ENCODE data around the gene SPACA4.
"Not testable (repeated sequence)": the region's sequence is repeated elsewhere in the genome, so short reads cannot be mapped to it uniquely, and the experiment has no call there.

Gene SPACA4

GRCh38 chr19:48631225-48631624, 24.7 kb downstream of the SPACA4 start:
- FAIRE-seq (no peak), DNase-seq (ENCODE audit: insufficient read length) (no peak)
- TF ChIP-seq POLR2AphosphoS5 (IDR thresholded peaks at IDR 0.05; ENCODE audit: low read depth, low read length) (no peak), TAF1 (IDR thresholded peaks at IDR 0.05; ENCODE audit: borderline replicate concordance, low read depth, low read length) (no peak), POLR2A (IDR thresholded peaks at IDR 0.05; ENCODE audit: low read depth, low read length) (no peak)

- not testable (repeated sequence) for FAIRE-seq; DNase-seq (ENCODE audit: insufficient read length)
Measured at GRCh38 chr19:48632286-48632685, 25.7 kb downstream of the SPACA4 start.

GRCh38 chr19:48632692-48633147, 26.2 kb downstream of the SPACA4 start:
- TF ChIP-seq POLR2A (IDR thresholded peaks at IDR 0.05; ENCODE audit: low read depth, low read length) (no peak), POLR2AphosphoS5 (IDR thresholded peaks at IDR 0.05; ENCODE audit: low read depth, low read length) (no peak), TAF1 (IDR thresholded peaks at IDR 0.05; ENCODE audit: borderline replicate concordance, low read depth, low read length) (no peak)
- FAIRE-seq (no peak), DNase-seq (ENCODE audit: insufficient read length) (no peak)

GRCh38 chr19:48633148-48634035, 26.9 kb downstream of the SPACA4 start:
- FAIRE-seq (no peak), DNase-seq (ENCODE audit: insufficient read length) (no peak)
- TF ChIP-seq POLR2A (IDR thresholded peaks at IDR 0.05; ENCODE audit: low read depth, low read length) (no peak), TAF1 (IDR thresholded peaks at IDR 0.05; ENCODE audit: borderline replicate concordance, low read depth, low read length) (no peak), POLR2AphosphoS5 (IDR thresholded peaks at IDR 0.05; ENCODE audit: low read depth, low read length) (no peak)

GRCh38 chr19:48634036-48634342, 27.4 kb downstream of the SPACA4 start:
- DNase-seq (ENCODE audit: insufficient read length) (no peak), FAIRE-seq (no peak)
- TF ChIP-seq TAF1 (IDR thresholded peaks at IDR 0.05; ENCODE audit: borderline replicate concordance, low read depth, low read length), result no peak
- no peak for TF ChIP-seq POLR2AphosphoS5 (IDR thresholded peaks at IDR 0.05; ENCODE audit: low read depth, low read length)
- no peak for TF ChIP-seq POLR2A (IDR thresholded peaks at IDR 0.05; ENCODE audit: low read depth, low read length)

- FAIRE-seq (peak; percentile 99), DNase-seq (ENCODE audit: insufficient read length) (peak; percentile 83)
- TF ChIP-seq POLR2A (IDR thresholded peaks at IDR 0.05; ENCODE audit: low read depth, low read length), result peak; percentile 67; the same call in 1 of the 2 replicates
- 0 out of 2 replicates have a peak, but pooled peaks have one; percentile 20 for TF ChIP-seq TAF1 (IDR thresholded peaks at IDR 0.05; ENCODE audit: borderline replicate concordance, low read depth, low read length)
- peak; percentile 78 for TF ChIP-seq POLR2AphosphoS5 (IDR thresholded peaks at IDR 0.05; ENCODE audit: low read depth, low read length)
Measured at GRCh38 chr19:48634424-48635262, 28.1 kb downstream of the SPACA4 start.

- DNase-seq (ENCODE audit: insufficient read length), result peak; percentile 80
- no peak for TF ChIP-seq POLR2A (IDR thresholded peaks at IDR 0.05; ENCODE audit: low read depth, low read length)
- TF ChIP-seq POLR2AphosphoS5 (IDR thresholded peaks at IDR 0.05; ENCODE audit: low read depth, low read length), result no peak
- TF ChIP-seq TAF1 (IDR thresholded peaks at IDR 0.05; ENCODE audit: borderline replicate concordance, low read depth, low read length), result no peak
- FAIRE-seq, result peak; percentile 92
Measured at GRCh38 chr19:48635263-48635965, 28.9 kb downstream of the SPACA4 start.

GRCh38 chr19:48635966-48636858, 29.7 kb downstream of the SPACA4 start:
- FAIRE-seq (no peak), DNase-seq (ENCODE audit: insufficient read length) (no peak)
- TF ChIP-seq TAF1 (IDR thresholded peaks at IDR 0.05; ENCODE audit: borderline replicate concordance, low read depth, low read length), result no peak
- no peak for TF ChIP-seq POLR2A (IDR thresholded peaks at IDR 0.05; ENCODE audit: low read depth, low read length)
- TF ChIP-seq POLR2AphosphoS5 (IDR thresholded peaks at IDR 0.05; ENCODE audit: low read depth, low read length), result no peak

- FAIRE-seq (no peak), DNase-seq (ENCODE audit: insufficient read length) (no peak)
- TF ChIP-seq POLR2A (IDR thresholded peaks at IDR 0.05; ENCODE audit: low read depth, low read length) (no peak), POLR2AphosphoS5 (IDR thresholded peaks at IDR 0.05; ENCODE audit: low read depth, low read length) (no peak), TAF1 (IDR thresholded peaks at IDR 0.05; ENCODE audit: borderline replicate concordance, low read depth, low read length) (no peak)
Measured at GRCh38 chr19:48636859-48637448, 30.4 kb downstream of the SPACA4 start, which contains the start of gene DBP. Gene DBP (minus strand): TSS chr19:48637379. CDS start chr19:48636994, 385 bp downstream.

- DNase-seq (ENCODE audit: insufficient read length), result peak; percentile 94
- peak; percentile 96 for FAIRE-seq
- TF ChIP-seq POLR2AphosphoS5 (IDR thresholded peaks at IDR 0.05; ENCODE audit: low read depth, low read length) (no peak), POLR2A (IDR thresholded peaks at IDR 0.05; ENCODE audit: low read depth, low read length) (no peak), TAF1 (IDR thresholded peaks at IDR 0.05; ENCODE audit: borderline replicate concordance, low read depth, low read length) (no peak)
Measured at GRCh38 chr19:48637449-48637947, 31.0 kb downstream of the SPACA4 start.

Data from GM12892 (cell line).